NCI-H748 (cell line): ENCODE data around the gene FCRL3.

Experiments
- DNase-seq: peaks from one replicate; lab custom pipeline; 2025; ENCODE audit not compliant: unreplicated experiment; lab: John Stamatoyannopoulos, UW

Gene FCRL3

GRCh38 chr1:157682710-157683437, 17.7 kb downstream of the FCRL3 start:
- no peak for DNase-seq

GRCh38 chr1:157678721-157679120, 21.8 kb downstream of the FCRL3 start:
- DNase-seq: no peak

GRCh38 chr1:157673008-157673407, 27.6 kb downstream of the FCRL3 start:
- no peak for DNase-seq

GRCh38 chr1:157671895-157672294, 28.7 kb downstream of the FCRL3 start:
- no peak for DNase-seq

- DNase-seq: no peak
Measured at GRCh38 chr1:157659576-157660247, 40.9 kb downstream of the FCRL3 start.

- no peak for DNase-seq
Measured at GRCh38 chr1:157658571-157658970, 42.0 kb downstream of the FCRL3 start.

DNA sequence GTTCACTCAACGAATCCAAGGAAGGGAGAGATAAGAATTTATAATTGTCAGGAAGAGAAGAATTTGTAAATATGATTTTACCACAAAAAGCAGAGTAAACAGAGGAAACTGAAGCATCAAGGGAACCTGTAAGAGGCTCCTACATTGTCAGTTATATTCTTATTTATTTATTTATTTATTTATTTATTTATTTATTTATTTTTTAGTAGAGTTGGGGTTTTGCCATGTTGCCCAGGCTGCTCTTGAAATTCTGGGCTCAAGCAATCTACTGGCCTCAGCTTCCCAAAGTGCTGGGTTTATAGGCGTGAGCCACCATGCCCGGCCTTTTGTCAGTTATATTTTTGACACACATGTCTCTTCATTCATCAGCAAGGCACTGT, 47.1 kb downstream of the FCRL3 start:
- DNase-seq: no peak

GRCh38 chr1:157652859-157653493, 47.6 kb downstream of the FCRL3 start:
- no peak for DNase-seq

GRCh38 chr1:157648317-157648716, 52.3 kb downstream of the FCRL3 start:
- DNase-seq: no peak

- no peak for DNase-seq
Measured at GRCh38 chr1:157646144-157646543, 54.4 kb downstream of the FCRL3 start.

DNA sequence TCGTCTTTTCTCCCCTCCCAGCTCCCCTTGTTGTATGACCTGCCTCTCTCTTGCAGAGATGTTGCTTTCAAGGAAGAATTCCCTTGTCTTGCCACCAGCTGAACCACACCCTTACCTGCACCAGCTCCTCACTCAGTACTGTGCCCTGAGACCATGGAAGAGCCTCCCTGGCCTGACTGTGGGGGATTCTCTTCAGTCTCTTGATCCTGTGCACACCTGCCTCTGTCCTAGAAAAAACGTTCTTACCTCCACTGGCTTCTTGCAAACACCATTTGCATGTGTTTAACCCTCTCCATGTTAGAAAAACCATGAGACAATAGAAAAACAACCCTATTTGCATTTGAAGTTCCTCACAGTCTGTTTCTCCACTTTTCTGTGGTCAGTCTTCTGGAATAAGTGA, 59.4 kb downstream of the FCRL3 start:
- DNase-seq: no peak

DNA sequence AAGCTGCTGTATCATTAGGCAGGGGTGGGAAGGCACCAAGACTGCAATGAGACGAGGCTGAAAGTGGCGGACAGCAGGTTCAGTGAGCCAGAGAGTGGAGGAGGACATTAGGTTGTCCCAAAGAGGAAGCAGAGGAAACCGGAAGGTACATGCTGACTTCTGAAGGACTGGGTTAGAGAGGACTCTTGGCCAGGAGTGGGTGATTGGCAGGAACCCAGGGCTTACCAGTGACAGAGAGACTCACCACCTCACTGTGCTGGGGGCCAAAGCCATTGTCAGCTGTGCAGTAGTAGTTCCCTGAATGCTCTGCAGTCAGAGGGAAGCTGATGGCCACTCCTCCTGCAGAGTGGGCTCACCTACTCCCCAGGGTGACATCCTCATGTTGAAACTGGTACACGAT, 60.8 kb downstream of the FCRL3 start:
- no peak for DNase-seq

DNA sequence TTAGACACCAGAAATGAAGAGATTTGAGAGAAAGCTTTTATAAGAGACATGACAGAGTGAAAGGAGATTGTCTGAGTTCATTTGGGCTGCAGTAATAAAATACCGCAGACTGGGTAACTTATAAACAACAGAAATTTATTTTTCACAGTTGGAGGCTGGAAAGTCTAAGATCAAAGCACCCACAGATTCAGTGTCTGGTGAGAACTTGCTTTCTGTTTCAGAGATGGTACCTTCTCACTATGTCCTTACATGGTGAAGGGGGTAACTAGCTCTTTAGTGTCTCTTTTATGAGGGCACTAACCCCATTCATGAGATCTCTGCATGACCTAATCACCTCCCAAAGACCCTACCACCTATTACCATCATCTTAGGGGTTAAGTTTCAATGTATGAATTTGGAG, 71.8 kb downstream of the FCRL3 start:
- DNase-seq: no peak
